ENCODE measurements around the gene POGZ.
"Not testable (repeated sequence)": the region's sequence is repeated elsewhere in the genome, so short reads cannot be mapped to it uniquely, and the experiment has no call there.

The POGZ gene

GRCh38 chr1:151476083-151476482 is 16.8 kb upstream of the POGZ start:
- DNase-seq (ENCODE audit: low spot score) = no peak

GRCh38 chr1:151475175-151475574 is 15.9 kb upstream of the POGZ start:
- DNase-seq (ENCODE audit: low spot score) = no peak

GRCh38 chr1:151474745-151475144 is 15.5 kb upstream of the POGZ start:
- DNase-seq (ENCODE audit: low spot score) = no peak

- DNase-seq (ENCODE audit: low spot score) = peak; percentile 74
Measured at GRCh38 chr1:151472856-151473731, 13.8 kb upstream of the POGZ start.

GRCh38 chr1:151465026-151465425 is 5.7 kb upstream of the POGZ start:
- DNase-seq (ENCODE audit: low spot score) = no peak

GRCh38 chr1:151461694-151462093 is 2.4 kb upstream of the POGZ start:
- no peak for DNase-seq (ENCODE audit: low spot score)

GRCh38 chr1:151458802-151459330 is 428 bp downstream of the POGZ start:
- DNase-seq (ENCODE audit: low spot score) = peak; percentile 92

GRCh38 chr1:151457911-151458801 is 1.1 kb downstream of the POGZ start:
- peak; percentile 23 for DNase-seq (ENCODE audit: low spot score)

- DNase-seq (ENCODE audit: low spot score) = no peak
Measured at GRCh38 chr1:151455966-151456365, 3.3 kb downstream of the POGZ start.

GRCh38 chr1:151455231-151455630 is 4.1 kb downstream of the POGZ start:
- no peak for DNase-seq (ENCODE audit: low spot score)

- no peak for DNase-seq (ENCODE audit: low spot score)
Measured at GRCh38 chr1:151447696-151448095, 11.6 kb downstream of the POGZ start.

GRCh38 chr1:151444783-151445177 is 14.5 kb downstream of the POGZ start:
- no peak for DNase-seq (ENCODE audit: low spot score)

GRCh38 chr1:151443846-151444782 is 15.2 kb downstream of the POGZ start:
- peak; percentile 90 for DNase-seq (ENCODE audit: low spot score)

GRCh38 chr1:151437396-151437795 is 21.9 kb downstream of the POGZ start:
- DNase-seq (ENCODE audit: low spot score) = not testable (repeated sequence)

GRCh38 chr1:151436985-151437384 is 22.3 kb downstream of the POGZ start:
- no peak for DNase-seq (ENCODE audit: low spot score)

GRCh38 chr1:151435174-151435573 is 24.1 kb downstream of the POGZ start:
- peak; percentile 14 for DNase-seq (ENCODE audit: low spot score)

GRCh38 chr1:151433827-151434226 is 25.5 kb downstream of the POGZ start:
- not testable (repeated sequence) for DNase-seq (ENCODE audit: low spot score)

- DNase-seq (ENCODE audit: low spot score) = no peak
Measured at GRCh38 chr1:151428068-151428467, 31.2 kb downstream of the POGZ start.

- DNase-seq (ENCODE audit: low spot score) = no peak
Measured at GRCh38 chr1:151425103-151425502, 34.2 kb downstream of the POGZ start.

- DNase-seq (ENCODE audit: low spot score) = no peak
Measured at GRCh38 chr1:151419819-151420218, 39.5 kb downstream of the POGZ start.

GRCh38 chr1:151418081-151418480 is 41.2 kb downstream of the POGZ start:
- DNase-seq (ENCODE audit: low spot score) = no peak

- DNase-seq (ENCODE audit: low spot score) = peak; percentile 31
Measured at GRCh38 chr1:151416231-151416630, 43.1 kb downstream of the POGZ start.

Measured in AG20443 (cell line).